ENCODE results near the gene SCRN1.

DNA sequence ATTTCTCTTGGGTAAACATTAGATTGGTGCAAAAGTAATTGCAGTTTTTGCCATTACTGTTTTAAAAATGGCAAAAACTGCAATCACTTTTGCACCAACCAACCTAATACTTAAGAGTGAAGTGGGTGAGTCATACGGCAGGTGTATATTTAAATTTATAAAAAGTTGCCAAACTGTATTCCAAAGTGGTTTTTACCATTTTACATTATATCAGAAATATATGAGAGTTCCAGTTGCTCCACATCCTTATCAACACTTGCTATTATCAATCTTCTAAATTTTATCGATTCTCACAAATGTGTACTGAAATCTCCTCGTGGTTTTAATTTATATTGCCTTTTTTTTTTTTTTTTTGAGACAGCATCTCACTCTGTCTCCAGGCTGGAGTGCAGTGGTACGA is 3.5 kb upstream of the SCRN1 start:
- TF ChIP-seq POLR2AphosphoS5 (IDR thresholded peaks at IDR 0.05; ENCODE audit: borderline replicate concordance, low read depth, low read length): no peak
- no peak for TF ChIP-seq EZH2 (IDR thresholded peaks at IDR 0.05)
- TF ChIP-seq FOXP2 (optimal IDR thresholded peaks at IDR 0.05; ENCODE audit: control extremely low read depth, extremely low read length, insufficient read depth): no peak
